Endothelial cell of umbilical vein (primary cell): ENCODE results near the gene SMAD3.

Experiments
- CTCF ChIP-seq, 2 donors: IDR thresholded peaks; 1 replicate in 1 of 2; 2 replicates in 1 of 2; pipeline ENCODE4 v1.5.1; 2011; ENCODE audit warnings: low read length in 2 of 2, mild to moderate bottlenecking in 2 of 2, moderate library complexity in 2 of 2, control low read depth in 1 of 2, inconsistent platforms in 1 of 2, low read depth in 1 of 2; ENCODE audit not compliant: insufficient read depth in 1 of 2; ENCODE audit errors: extremely low read depth in 1 of 2
- FOS ChIP-seq: IDR thresholded peaks from 2 replicates; pipeline ENCODE4 v1.6.1; 2011; ENCODE audit warnings: mild to moderate bottlenecking, low read length, moderate library complexity, borderline replicate concordance; ENCODE audit not compliant: insufficient read depth

- no peak for TF ChIP-seq CTCF (IDR thresholded peaks at IDR 0.05; ENCODE audit: extremely low read depth in 1 of 2, insufficient read depth in 1 of 2, low read depth in 1 of 2, low read length in 2 of 2)
- TF ChIP-seq FOS = no peak
These were observed 31.3 kb downstream of the SMAD3 start for GRCh38 chr15:67096546-67097294.
